ENCODE measurements around the gene CBLN3. TPM values are rescaled to one million over a fixed set of nuclear protein-coding genes. Genes with fewer than 3 reads are reported as not detected.
A peak's percentile ranks its signal among the peaks of the same experiment; 100 is the strongest.

Gene CBLN3
- total RNA-seq, 1 experiment from 2014 or later: 1.1 TPM

GRCh38 chr14:24437020-24437735 lies 7.7 kb upstream of the CBLN3 start:
- Histone ChIP-seq H3K9me2 (replicated peaks; ENCODE audit: insufficient read depth, low read length) (no peaks in the 10 kb centered on the region), H3K27me3 (ENCODE audit: low read length) (no peaks in the 10 kb centered on the region), H3K4me2 (ENCODE audit: low read depth, low read length, poor library complexity, severe bottlenecking) (no peak overlapping the region), H3K4me3 (ENCODE audit: low read length) (no peak overlapping the region), H4K20me1 (ENCODE audit: insufficient read depth, low read depth, low read length) (0 out of 2 replicates have a peak, but pooled peaks cover 1% of the 10 kb centered on the region), H3K27ac (ENCODE audit: low read length) (peak overlapping the region; percentile 5), H3K9me3 (ENCODE audit: low read length) (no peaks in the 10 kb centered on the region), H3K4me1 (ENCODE audit: low read length) (peaks cover 43% of the 10 kb centered on the region), H3K9ac (ENCODE audit: low read length) (peak overlapping the region; percentile 19), H3K79me2 (ENCODE audit: low read length) (peaks cover 19% of the 10 kb centered on the region), H3K36me3 (ENCODE audit: insufficient read depth, low read length) (peaks cover 47% of the 10 kb centered on the region; the same call in 1 of the 2 replicates), H2AFZ (ENCODE audit: low read length) (no peak overlapping the region)
- no peak for DNase-seq

GRCh38 chr14:24436355-24437019 lies 7.0 kb upstream of the CBLN3 start:
- Histone ChIP-seq H3K36me3 (ENCODE audit: insufficient read depth, low read length) (peaks cover 48% of the 10 kb centered on the region; the same call in 1 of the 2 replicates), H3K27ac (ENCODE audit: low read length) (peak overlapping the region; percentile 51), H3K79me2 (ENCODE audit: low read length) (peaks cover 12% of the 10 kb centered on the region), H3K27me3 (ENCODE audit: low read length) (no peaks in the 10 kb centered on the region), H2AFZ (ENCODE audit: low read length) (no peak overlapping the region), H3K9ac (ENCODE audit: low read length) (peak overlapping the region; percentile 29), H3K4me1 (ENCODE audit: low read length) (peaks cover 47% of the 10 kb centered on the region), H3K4me2 (ENCODE audit: low read depth, low read length, poor library complexity, severe bottlenecking) (peak overlapping the region; percentile 1), H4K20me1 (ENCODE audit: insufficient read depth, low read depth, low read length) (peaks cover 4% of the 10 kb centered on the region; the same call in 1 of the 2 replicates), H3K9me2 (replicated peaks; ENCODE audit: insufficient read depth, low read length) (no peaks in the 10 kb centered on the region), H3K4me3 (ENCODE audit: low read length) (no peak overlapping the region), H3K9me3 (ENCODE audit: low read length) (no peaks in the 10 kb centered on the region)
- DNase-seq: peak; percentile 89

GRCh38 chr14:24435998-24436354 lies 6.5 kb upstream of the CBLN3 start:
- Histone ChIP-seq H2AFZ (ENCODE audit: low read length) (no peak overlapping the region), H4K20me1 (ENCODE audit: insufficient read depth, low read depth, low read length) (peaks cover 4% of the 10 kb centered on the region; the same call in 1 of the 2 replicates), H3K79me2 (ENCODE audit: low read length) (peaks cover 12% of the 10 kb centered on the region), H3K27ac (ENCODE audit: low read length) (peak overlapping the region; percentile 51), H3K9me2 (replicated peaks; ENCODE audit: insufficient read depth, low read length) (no peaks in the 10 kb centered on the region), H3K4me1 (ENCODE audit: low read length) (peaks cover 47% of the 10 kb centered on the region), H3K9ac (ENCODE audit: low read length) (peak overlapping the region; percentile 29), H3K9me3 (ENCODE audit: low read length) (no peaks in the 10 kb centered on the region), H3K27me3 (ENCODE audit: low read length) (no peaks in the 10 kb centered on the region), H3K4me2 (ENCODE audit: low read depth, low read length, poor library complexity, severe bottlenecking) (peak overlapping the region; percentile 1), H3K4me3 (ENCODE audit: low read length) (no peak overlapping the region), H3K36me3 (ENCODE audit: insufficient read depth, low read length) (peaks cover 48% of the 10 kb centered on the region; the same call in 1 of the 2 replicates)
- DNase-seq: no peak

GRCh38 chr14:24435192-24435810 lies 5.8 kb upstream of the CBLN3 start:
- H4K20me1 ChIP-seq (ENCODE audit: insufficient read depth, low read depth, low read length): peaks cover 4% of the 10 kb centered on the region; the same call in 1 of the 2 replicates
- H3K27me3 ChIP-seq (ENCODE audit: low read length): no peaks in the 10 kb centered on the region
- no peaks in the 10 kb centered on the region for H3K9me3 ChIP-seq (ENCODE audit: low read length)
- no peaks in the 10 kb centered on the region for H3K9me2 ChIP-seq (replicated peaks; ENCODE audit: insufficient read depth, low read length)
- H3K79me2 ChIP-seq (ENCODE audit: low read length): peaks cover 12% of the 10 kb centered on the region
- H2AFZ ChIP-seq (ENCODE audit: low read length): no peak overlapping the region
- peaks cover 44% of the 10 kb centered on the region for H3K4me1 ChIP-seq (ENCODE audit: low read length)
- H3K9ac ChIP-seq (ENCODE audit: low read length): no peak overlapping the region
- no peak overlapping the region for H3K4me3 ChIP-seq (ENCODE audit: low read length)
- H3K36me3 ChIP-seq (ENCODE audit: insufficient read depth, low read length): peaks cover 41% of the 10 kb centered on the region; the same call in 1 of the 2 replicates
- no peak overlapping the region for H3K4me2 ChIP-seq (ENCODE audit: low read depth, low read length, poor library complexity, severe bottlenecking)
- no peak for DNase-seq
- H3K27ac ChIP-seq (ENCODE audit: low read length): 0 out of 2 replicates have a peak overlapping the region, but pooled peaks have one; percentile 6

- Histone ChIP-seq H3K4me1 (ENCODE audit: low read length) (peaks cover 43% of the 10 kb centered on the region), H3K36me3 (ENCODE audit: insufficient read depth, low read length) (peaks cover 35% of the 10 kb centered on the region; the same call in 1 of the 2 replicates), H3K79me2 (ENCODE audit: low read length) (peaks cover 14% of the 10 kb centered on the region), H3K4me3 (ENCODE audit: low read length) (no peak overlapping the region), H3K9me2 (replicated peaks; ENCODE audit: insufficient read depth, low read length) (no peaks in the 10 kb centered on the region), H3K4me2 (ENCODE audit: low read depth, low read length, poor library complexity, severe bottlenecking) (no peak overlapping the region), H3K9me3 (ENCODE audit: low read length) (no peaks in the 10 kb centered on the region), H3K27me3 (ENCODE audit: low read length) (no peaks in the 10 kb centered on the region), H2AFZ (ENCODE audit: low read length) (no peak overlapping the region), H3K27ac (ENCODE audit: low read length) (0 out of 2 replicates have a peak overlapping the region, but pooled peaks have one; percentile 6), H3K9ac (ENCODE audit: low read length) (no peak overlapping the region), H4K20me1 (ENCODE audit: insufficient read depth, low read depth, low read length) (peaks cover 4% of the 10 kb centered on the region; the same call in 1 of the 2 replicates)
- no peak for DNase-seq
Measured at GRCh38 chr14:24434676-24435075, 5.2 kb upstream of the CBLN3 start.

GRCh38 chr14:24434036-24434435 lies 4.6 kb upstream of the CBLN3 start:
- Histone ChIP-seq H3K79me2 (ENCODE audit: low read length) (peaks cover 14% of the 10 kb centered on the region), H2AFZ (ENCODE audit: low read length) (no peak overlapping the region), H3K9ac (ENCODE audit: low read length) (no peak overlapping the region), H3K27me3 (ENCODE audit: low read length) (no peaks in the 10 kb centered on the region), H3K36me3 (ENCODE audit: insufficient read depth, low read length) (peaks cover 28% of the 10 kb centered on the region; the same call in 1 of the 2 replicates), H3K4me1 (ENCODE audit: low read length) (peaks cover 49% of the 10 kb centered on the region), H3K4me2 (ENCODE audit: low read depth, low read length, poor library complexity, severe bottlenecking) (no peak overlapping the region), H3K4me3 (ENCODE audit: low read length) (no peak overlapping the region), H3K27ac (ENCODE audit: low read length) (no peak overlapping the region), H3K9me2 (replicated peaks; ENCODE audit: insufficient read depth, low read length) (no peaks in the 10 kb centered on the region), H4K20me1 (ENCODE audit: insufficient read depth, low read depth, low read length) (peaks cover 4% of the 10 kb centered on the region; the same call in 1 of the 2 replicates), H3K9me3 (ENCODE audit: low read length) (no peaks in the 10 kb centered on the region)
- DNase-seq: no peak

GRCh38 chr14:24432259-24433131 lies 3.0 kb upstream of the CBLN3 start:
- Histone ChIP-seq H3K4me3 (ENCODE audit: low read length) (no peak overlapping the region; the same call in 1 of the 2 replicates), H3K4me2 (ENCODE audit: low read depth, low read length, poor library complexity, severe bottlenecking) (peak overlapping the region; percentile 82), H2AFZ (ENCODE audit: low read length) (no peak overlapping the region), H3K36me3 (ENCODE audit: insufficient read depth, low read length) (peaks cover 21% of the 10 kb centered on the region; the same call in 1 of the 2 replicates), H4K20me1 (ENCODE audit: insufficient read depth, low read depth, low read length) (peaks cover 4% of the 10 kb centered on the region; the same call in 1 of the 2 replicates), H3K79me2 (ENCODE audit: low read length) (peaks cover 14% of the 10 kb centered on the region), H3K9me3 (ENCODE audit: low read length) (no peaks in the 10 kb centered on the region), H3K4me1 (ENCODE audit: low read length) (peaks cover 44% of the 10 kb centered on the region), H3K9ac (ENCODE audit: low read length) (peak overlapping the region; percentile 88; the same call in 1 of the 2 replicates), H3K9me2 (replicated peaks; ENCODE audit: insufficient read depth, low read length) (no peaks in the 10 kb centered on the region), H3K27ac (ENCODE audit: low read length) (no peak overlapping the region), H3K27me3 (ENCODE audit: low read length) (no peaks in the 10 kb centered on the region)
- no peak for DNase-seq
